Measurements from ENCODE around the gene LIG4.
A peak's percentile ranks its signal among the peaks of the same experiment; 100 is the strongest.
"Not testable (repeated sequence)": the region's sequence is repeated elsewhere in the genome, so short reads cannot be mapped to it uniquely, and the experiment has no call there.

LIG4 gene

DNA sequence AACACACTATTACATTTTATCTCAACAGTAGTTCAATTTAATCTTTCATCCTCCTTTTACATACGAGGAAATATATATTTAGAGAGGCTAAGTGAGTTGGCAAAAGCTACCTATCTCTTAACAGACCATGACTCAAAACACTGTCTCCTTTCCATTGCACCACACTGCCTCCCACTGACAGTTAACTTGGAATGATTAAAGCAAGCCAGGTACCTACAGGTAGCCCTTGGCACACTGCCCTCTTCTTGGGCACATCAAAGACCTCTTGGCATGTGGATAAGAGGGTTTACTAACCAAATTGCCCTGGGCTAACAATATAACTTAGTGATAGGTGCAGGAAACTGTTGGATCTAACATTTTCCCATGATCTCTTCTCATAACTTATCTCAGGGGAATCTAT lies 4.7 kb upstream of the LIG4 start:
- H3K4me3 ChIP-seq (ENCODE audit: low read depth in 1 of 2, low read length in 2 of 2): peak overlapping the region in 1 of 2 experiments; percentile 45; a peak in 2 of 4 replicates
- no peak overlapping the region for H3K27ac ChIP-seq (ENCODE audit: low read length)
- no peaks in the 10 kb centered on the region for H3K36me3 ChIP-seq (ENCODE audit: insufficient read depth, low read length)
- ATAC-seq (ENCODE audit: insufficient read depth, low read depth) (no peak), DNase-seq (no peak)
- H3K9me3 ChIP-seq (ENCODE audit: insufficient read depth, low read length, severe bottlenecking): no peaks in the 10 kb centered on the region
- peaks cover 91% of the 10 kb centered on the region for H3K79me2 ChIP-seq (ENCODE audit: insufficient read depth, low read length)
- peak overlapping the region; percentile 78 for H3K4me2 ChIP-seq (ENCODE audit: insufficient read depth, low read length)
- H3K9ac ChIP-seq (ENCODE audit: low read depth, low read length): 0 out of 2 replicates have a peak overlapping the region, but pooled peaks have one; percentile 88
- TF ChIP-seq, protein P1, sequence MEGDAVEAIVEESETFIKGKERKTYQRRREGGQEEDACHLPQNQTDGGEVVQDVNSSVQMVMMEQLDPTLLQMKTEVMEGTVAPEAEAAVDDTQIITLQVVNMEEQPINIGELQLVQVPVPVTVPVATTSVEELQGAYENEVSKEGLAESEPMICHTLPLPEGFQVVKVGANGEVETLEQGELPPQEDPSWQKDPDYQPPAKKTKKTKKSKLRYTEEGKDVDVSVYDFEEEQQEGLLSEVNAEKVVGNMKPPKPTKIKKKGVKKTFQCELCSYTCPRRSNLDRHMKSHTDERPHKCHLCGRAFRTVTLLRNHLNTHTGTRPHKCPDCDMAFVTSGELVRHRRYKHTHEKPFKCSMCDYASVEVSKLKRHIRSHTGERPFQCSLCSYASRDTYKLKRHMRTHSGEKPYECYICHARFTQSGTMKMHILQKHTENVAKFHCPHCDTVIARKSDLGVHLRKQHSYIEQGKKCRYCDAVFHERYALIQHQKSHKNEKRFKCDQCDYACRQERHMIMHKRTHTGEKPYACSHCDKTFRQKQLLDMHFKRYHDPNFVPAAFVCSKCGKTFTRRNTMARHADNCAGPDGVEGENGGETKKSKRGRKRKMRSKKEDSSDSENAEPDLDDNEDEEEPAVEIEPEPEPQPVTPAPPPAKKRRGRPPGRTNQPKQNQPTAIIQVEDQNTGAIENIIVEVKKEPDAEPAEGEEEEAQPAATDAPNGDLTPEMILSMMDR (IDR thresholded peaks at IDR 0.05; ENCODE audit: borderline replicate concordance, extremely low read depth, low read length, poor library complexity, severe bottlenecking): no peak
- TF ChIP-seq EZH2 (IDR thresholded peaks at IDR 0.05; ENCODE audit: borderline replicate concordance, low read depth, low read length, severe bottlenecking): no peak
- H3K4me1 ChIP-seq (ENCODE audit: insufficient read depth, low read length): peaks cover 50% of the 10 kb centered on the region
- H3K27me3 ChIP-seq (ENCODE audit: insufficient read depth, low read length, poor library complexity): no peaks in the 10 kb centered on the region
- H2AFZ ChIP-seq (ENCODE audit: low read depth, low read length): no peak overlapping the region
- peaks cover 33% of the 10 kb centered on the region; the same call in 1 of the 2 replicates for H4K20me1 ChIP-seq (ENCODE audit: insufficient read depth, low read length)

DNA sequence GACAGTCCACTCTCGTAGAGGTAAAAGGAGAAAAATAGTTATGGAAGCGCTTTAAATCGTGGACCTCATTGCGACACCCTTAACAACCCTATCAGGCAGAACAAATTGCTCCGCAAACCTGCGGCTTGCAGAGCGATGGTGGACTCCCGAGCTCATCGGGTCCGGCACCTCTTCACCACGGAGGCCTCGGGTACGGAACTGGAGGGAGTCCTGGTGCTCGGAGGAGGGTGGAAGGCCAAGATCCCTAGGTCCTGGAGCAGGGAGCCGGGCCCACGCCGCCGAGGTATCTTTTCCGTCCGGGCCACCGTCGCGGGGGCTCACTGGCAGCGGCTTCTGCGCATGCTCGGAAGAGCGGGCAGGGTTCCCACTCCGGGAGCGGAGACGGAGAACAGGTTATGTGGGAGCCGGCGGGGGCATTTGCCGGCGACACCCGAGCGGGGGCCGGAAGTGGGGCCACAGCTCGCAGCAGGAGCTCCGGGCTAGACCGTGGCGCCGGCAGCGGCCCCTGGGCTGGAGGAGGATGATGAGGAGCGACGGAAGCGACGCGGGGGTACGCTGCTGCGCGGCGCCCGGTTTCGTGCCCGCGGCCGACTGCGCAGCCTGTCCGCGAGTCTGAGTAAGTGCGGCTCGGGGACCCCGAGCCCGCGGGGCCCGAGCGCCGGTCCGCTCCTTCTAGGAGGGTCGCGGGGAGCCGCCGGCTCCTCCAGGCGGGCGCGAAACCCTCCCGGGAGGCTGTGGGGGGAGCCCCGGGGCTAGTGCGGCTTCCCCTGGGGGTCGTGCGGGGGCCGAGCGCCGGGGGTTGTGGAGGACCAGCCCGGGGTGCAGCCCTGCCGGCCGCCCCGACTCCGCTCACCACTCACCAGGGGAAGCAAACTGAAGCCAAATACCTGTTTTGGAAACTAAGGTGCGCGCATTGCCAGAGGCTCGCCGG lies 3.0 kb upstream of the LIG4 start, which contains the start of gene ABHD13:
Gene ABHD13 (plus strand): TSS at position 349 of the 931 bp plus-strand sequence. CDS start 10,827 bp downstream, outside the sequence.
- H3K4me3 ChIP-seq (ENCODE audit: low read depth in 1 of 2, low read length in 2 of 2): peak within 1 kb of the TSS; percentile 67 to 78
- peak within 1 kb of the TSS; percentile 98 for H2AFZ ChIP-seq (ENCODE audit: low read depth, low read length)
- H3K27me3 ChIP-seq (ENCODE audit: insufficient read depth, low read length, poor library complexity): no peaks in the 10 kb centered on the region
- no peak for TF ChIP-seq EZH2 (IDR thresholded peaks at IDR 0.05; ENCODE audit: borderline replicate concordance, low read depth, low read length, severe bottlenecking)
- TF ChIP-seq, protein P1 (IDR thresholded peaks at IDR 0.05; ENCODE audit: borderline replicate concordance, extremely low read depth, low read length, poor library complexity, severe bottlenecking): peak; percentile 11
- no peaks in the 10 kb centered on the region for H3K36me3 ChIP-seq (ENCODE audit: insufficient read depth, low read length)
- peaks cover 80% of the 10 kb centered on the region for H3K79me2 ChIP-seq (ENCODE audit: insufficient read depth, low read length)
- peaks cover 24% of the 10 kb centered on the region; the same call in 1 of the 2 replicates for H4K20me1 ChIP-seq (ENCODE audit: insufficient read depth, low read length)
- H3K4me2 ChIP-seq (ENCODE audit: insufficient read depth, low read length): peak within 1 kb of the TSS; percentile 78
- peak within 1 kb of the TSS; percentile 99 for H3K27ac ChIP-seq (ENCODE audit: low read length)
- no peaks in the 10 kb centered on the region for H3K9me3 ChIP-seq (ENCODE audit: insufficient read depth, low read length, severe bottlenecking)
- peak; percentile 92 for DNase-seq
- peaks cover 62% of the 10 kb centered on the region for H3K4me1 ChIP-seq (ENCODE audit: insufficient read depth, low read length)
- peak; percentile 82 for ATAC-seq (ENCODE audit: insufficient read depth, low read depth)
- peak within 1 kb of the TSS; percentile 88 for H3K9ac ChIP-seq (ENCODE audit: low read depth, low read length)

DNA sequence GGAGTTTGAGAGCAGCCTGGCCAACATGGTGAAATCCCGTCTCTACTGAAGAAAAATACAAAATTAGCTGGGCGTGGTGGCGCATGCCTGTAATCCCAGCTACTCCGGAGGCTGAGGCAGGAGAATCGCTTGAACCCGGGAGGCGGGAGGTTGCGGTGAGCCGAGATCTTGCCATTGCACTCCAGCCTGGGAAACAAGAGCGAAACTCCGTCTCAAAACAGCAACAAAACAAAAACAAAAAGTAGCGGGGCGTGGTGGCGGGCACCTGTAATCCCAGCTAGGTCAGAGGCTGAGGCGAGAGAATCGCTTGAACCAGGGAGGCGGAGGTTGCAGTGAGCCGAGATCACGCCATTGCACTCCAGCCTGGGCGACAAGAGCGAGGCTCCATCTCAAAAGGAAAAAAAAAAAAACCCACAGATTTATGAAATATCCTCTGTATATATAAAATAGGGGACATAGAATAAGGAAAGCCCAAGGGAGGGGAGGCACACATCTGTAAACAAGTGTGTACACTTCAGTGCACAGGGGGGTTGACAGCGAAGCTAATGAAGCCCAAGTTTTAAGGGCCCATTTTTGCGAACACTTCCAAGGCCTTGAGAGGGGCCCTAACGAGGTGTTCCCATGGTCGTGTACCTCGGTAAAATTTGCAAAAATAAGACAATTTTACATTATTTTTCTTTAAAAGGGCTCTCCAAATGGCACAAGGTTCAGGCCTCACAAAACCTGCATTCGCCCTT lies 2.1 kb upstream of the LIG4 start:
- DNase-seq; H3K27me3 ChIP-seq (ENCODE audit: insufficient read depth, low read length, poor library complexity); H3K36me3 ChIP-seq (ENCODE audit: insufficient read depth, low read length); H3K9me3 ChIP-seq (ENCODE audit: insufficient read depth, low read length, severe bottlenecking); ATAC-seq (ENCODE audit: insufficient read depth, low read depth): not testable (repeated sequence)
- Histone ChIP-seq H3K27ac (ENCODE audit: low read length) (peak overlapping the region; percentile 99), H3K4me2 (ENCODE audit: insufficient read depth, low read length) (peak overlapping the region; percentile 74), H3K4me3 (ENCODE audit: low read depth in 1 of 2, low read length in 2 of 2) (peak overlapping the region; percentile 67 to 78), H3K9ac (ENCODE audit: low read depth, low read length) (peak overlapping the region; percentile 88), H3K4me1 (ENCODE audit: insufficient read depth, low read length) (peaks cover 70% of the 10 kb centered on the region), H3K79me2 (ENCODE audit: insufficient read depth, low read length) (peaks cover 72% of the 10 kb centered on the region), H4K20me1 (ENCODE audit: insufficient read depth, low read length) (peaks cover 19% of the 10 kb centered on the region; the same call in 1 of the 2 replicates), H2AFZ (ENCODE audit: low read depth, low read length) (peak overlapping the region; percentile 98)
